Measurements from ENCODE around the gene SPI1. TPM values are rescaled to one million over a fixed set of nuclear protein-coding genes. Genes with fewer than 3 reads are reported as not detected.

Gene SPI1
- total and polyA plus RNA-seq, 9 donors = 3.6 to 8.2 (median 5.9) TPM

- 81% methylated on average over 22 of the region's 29 CpGs for WGBS (ENCODE audit: insufficient coverage)
- Histone ChIP-seq H3K27me3 (ENCODE audit: control insufficient read depth, insufficient read depth, low read length) (no peaks in the 10 kb centered on the region), H3K9me3 (replicated peaks; ENCODE audit: control insufficient read depth, low read depth, low read length) (no peaks in the 10 kb centered on the region), H3K4me3 (ENCODE audit: low read length) (no peak overlapping the region), H3K36me3 (ENCODE audit: control insufficient read depth, insufficient read depth, low read length) (no peaks in the 10 kb centered on the region), H3K4me1 (ENCODE audit: control insufficient read depth, insufficient read depth, low read length) (peaks cover 5% of the 10 kb centered on the region), H3K27ac (ENCODE audit: low read length) (no peak overlapping the region)
- no peak for DNase-seq
Observed at GRCh38 chr11:47351156-47352126, 26.9 kb downstream of the SPI1 start.

DNA sequence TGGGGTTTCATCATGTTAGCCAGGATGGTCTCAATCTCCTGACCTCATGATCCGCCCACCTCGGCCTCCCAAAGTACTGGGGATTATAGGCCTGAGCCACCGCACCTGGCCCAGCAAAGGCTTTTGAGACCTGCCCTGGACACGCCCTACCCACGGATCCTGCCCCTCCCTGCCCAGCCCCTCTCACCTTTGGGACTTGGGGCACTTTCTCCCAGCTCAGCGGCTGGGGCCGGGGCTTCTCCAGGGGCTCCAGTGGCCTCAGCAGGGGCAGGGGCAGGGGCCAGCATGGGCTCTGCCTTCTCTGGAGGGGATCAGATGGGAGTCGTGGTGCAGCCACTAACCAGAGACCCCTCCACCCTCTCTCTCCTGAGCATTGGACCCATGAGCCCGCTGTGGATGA is 28.0 kb downstream of the SPI1 start:
- H3K4me3 ChIP-seq (ENCODE audit: low read length) = no peak overlapping the region
- no peak overlapping the region for H3K27ac ChIP-seq (ENCODE audit: low read length)
- no peaks in the 10 kb centered on the region for H3K27me3 ChIP-seq (ENCODE audit: control insufficient read depth, insufficient read depth, low read length)
- no peak for DNase-seq
- no peaks in the 10 kb centered on the region for H3K36me3 ChIP-seq (ENCODE audit: control insufficient read depth, insufficient read depth, low read length)
- H3K4me1 ChIP-seq (ENCODE audit: control insufficient read depth, insufficient read depth, low read length) = peaks cover 3% of the 10 kb centered on the region
- WGBS (ENCODE audit: insufficient coverage) = 79% methylated on average over 7 of the region's 9 CpGs
- H3K9me3 ChIP-seq (replicated peaks; ENCODE audit: control insufficient read depth, low read depth, low read length) = no peaks in the 10 kb centered on the region

GRCh38 chr11:47349521-47350095 is 28.7 kb downstream of the SPI1 start:
- 88% methylated on average over 16 of the region's 23 CpGs for WGBS (ENCODE audit: insufficient coverage)
- no peaks in the 10 kb centered on the region for H3K9me3 ChIP-seq (replicated peaks; ENCODE audit: control insufficient read depth, low read depth, low read length)
- H3K36me3 ChIP-seq (ENCODE audit: control insufficient read depth, insufficient read depth, low read length) = no peaks in the 10 kb centered on the region
- H3K4me1 ChIP-seq (ENCODE audit: control insufficient read depth, insufficient read depth, low read length) = peaks cover 1% of the 10 kb centered on the region
- H3K4me3 ChIP-seq (ENCODE audit: low read length) = no peak overlapping the region
- H3K27me3 ChIP-seq (ENCODE audit: control insufficient read depth, insufficient read depth, low read length) = no peaks in the 10 kb centered on the region
- no peak for DNase-seq
- H3K27ac ChIP-seq (ENCODE audit: low read length) = no peak overlapping the region

DNA sequence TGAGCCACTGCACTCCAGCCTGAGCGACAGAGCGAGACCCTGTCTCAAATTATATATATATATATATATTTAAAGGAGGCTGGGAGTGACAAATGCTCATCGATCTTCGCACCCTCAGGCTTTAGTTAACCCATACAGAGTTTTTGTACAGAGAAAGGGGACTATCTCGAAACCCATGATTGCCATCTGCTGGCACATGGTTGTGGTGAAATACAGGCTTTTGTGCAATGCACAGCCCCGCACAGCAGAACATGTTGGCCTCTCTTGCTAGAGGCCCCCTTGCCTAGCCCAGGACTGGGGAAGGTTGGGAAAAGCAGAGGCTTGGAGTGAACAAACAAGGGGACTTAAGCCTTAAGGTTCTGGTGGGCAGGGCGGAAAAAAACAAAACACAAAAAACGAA is 29.5 kb downstream of the SPI1 start:
- H3K27ac ChIP-seq (ENCODE audit: low read length) = no peak overlapping the region
- H3K27me3 ChIP-seq (ENCODE audit: control insufficient read depth, insufficient read depth, low read length) = no peaks in the 10 kb centered on the region
- no peak for DNase-seq
- no peak overlapping the region for H3K4me3 ChIP-seq (ENCODE audit: low read length)
- no peaks in the 10 kb centered on the region for H3K9me3 ChIP-seq (replicated peaks; ENCODE audit: control insufficient read depth, low read depth, low read length)
- H3K36me3 ChIP-seq (ENCODE audit: control insufficient read depth, insufficient read depth, low read length) = no peaks in the 10 kb centered on the region
- no peaks in the 10 kb centered on the region for H3K4me1 ChIP-seq (ENCODE audit: control insufficient read depth, insufficient read depth, low read length)
- WGBS (ENCODE audit: insufficient coverage) = 58% methylated on average over 4 of the region's 8 CpGs

GRCh38 chr11:47348131-47348802 is 30.1 kb downstream of the SPI1 start:
- 73% methylated on average over 23 of the region's 24 CpGs for WGBS (ENCODE audit: insufficient coverage)
- Histone ChIP-seq H3K4me1 (ENCODE audit: control insufficient read depth, insufficient read depth, low read length) (no peaks in the 10 kb centered on the region), H3K4me3 (ENCODE audit: low read length) (no peak overlapping the region), H3K27ac (ENCODE audit: low read length) (no peak overlapping the region), H3K9me3 (replicated peaks; ENCODE audit: control insufficient read depth, low read depth, low read length) (no peaks in the 10 kb centered on the region), H3K27me3 (ENCODE audit: control insufficient read depth, insufficient read depth, low read length) (no peaks in the 10 kb centered on the region), H3K36me3 (ENCODE audit: control insufficient read depth, insufficient read depth, low read length) (no peaks in the 10 kb centered on the region)
- DNase-seq = no peak

DNA sequence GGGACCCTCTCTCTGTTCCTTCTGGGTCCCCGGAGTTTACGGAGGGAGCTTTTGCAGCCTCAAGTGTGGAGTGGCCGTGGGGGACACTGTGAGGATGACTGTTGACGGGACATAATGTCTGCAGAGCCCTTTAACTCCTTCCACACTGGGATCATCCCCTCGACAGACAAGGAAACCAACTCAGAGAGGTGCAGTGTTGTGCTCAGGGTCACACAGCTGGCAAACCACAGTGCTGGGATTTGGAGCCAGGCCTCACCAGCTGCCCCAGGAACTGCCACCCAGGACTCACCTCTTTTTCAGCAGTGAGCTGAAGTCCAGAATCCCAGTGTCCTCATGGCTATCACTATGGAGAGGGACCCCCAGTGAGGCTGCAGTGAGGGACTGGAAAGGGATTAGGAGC is 31.2 kb downstream of the SPI1 start:
- Histone ChIP-seq H3K36me3 (ENCODE audit: control insufficient read depth, insufficient read depth, low read length) (no peaks in the 10 kb centered on the region), H3K4me3 (ENCODE audit: low read length) (no peak overlapping the region), H3K27ac (ENCODE audit: low read length) (no peak overlapping the region), H3K9me3 (replicated peaks; ENCODE audit: control insufficient read depth, low read depth, low read length) (no peaks in the 10 kb centered on the region), H3K27me3 (ENCODE audit: control insufficient read depth, insufficient read depth, low read length) (no peaks in the 10 kb centered on the region), H3K4me1 (ENCODE audit: control insufficient read depth, insufficient read depth, low read length) (no peaks in the 10 kb centered on the region)
- no CpG with 5 or more reads among the region's 5 CpGs for WGBS (ENCODE audit: insufficient coverage)
- no peak for DNase-seq

DNA sequence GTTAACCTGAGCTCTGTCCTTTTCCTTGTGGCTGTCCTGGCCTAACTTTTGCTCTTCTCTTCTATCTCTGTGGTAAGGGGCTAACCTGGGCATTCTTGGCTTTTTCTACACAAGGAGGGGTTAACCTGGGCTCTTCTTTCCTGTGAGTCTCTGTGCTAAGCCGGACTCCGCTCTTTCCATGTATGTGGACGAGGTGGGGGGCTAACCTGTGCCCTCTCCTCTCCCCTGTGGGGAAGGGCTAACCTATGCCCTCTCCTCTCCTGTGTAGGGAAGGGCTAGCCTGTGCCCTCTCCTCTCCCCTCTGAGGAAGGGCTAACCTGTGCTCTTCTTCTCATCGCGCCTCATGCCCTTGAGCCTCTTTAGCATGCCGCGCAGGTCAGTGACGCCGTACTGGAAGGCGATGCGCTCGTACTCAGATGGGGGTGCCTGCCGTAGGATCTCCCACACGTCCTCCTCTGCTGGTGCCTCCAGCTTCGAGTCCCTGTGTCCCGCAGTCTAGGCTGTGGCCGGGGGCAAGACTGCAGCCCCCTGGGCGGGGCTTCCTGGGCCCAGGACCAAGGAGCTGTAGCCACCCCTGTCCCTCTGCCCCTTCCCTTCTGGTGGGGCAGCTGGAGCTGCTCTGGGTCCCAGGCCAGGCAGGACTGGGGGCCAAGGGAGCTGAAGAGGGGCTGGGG is 32.3 kb downstream of the SPI1 start:
- H3K27me3 ChIP-seq (ENCODE audit: control insufficient read depth, insufficient read depth, low read length) = no peaks in the 10 kb centered on the region
- DNase-seq = no peak
- H3K27ac ChIP-seq (ENCODE audit: low read length) = no peak overlapping the region
- WGBS (ENCODE audit: insufficient coverage) = 76% methylated on average over 14 of the region's 18 CpGs
- H3K4me3 ChIP-seq (ENCODE audit: low read length) = no peak overlapping the region
- H3K36me3 ChIP-seq (ENCODE audit: control insufficient read depth, insufficient read depth, low read length) = no peaks in the 10 kb centered on the region
- no peaks in the 10 kb centered on the region for H3K9me3 ChIP-seq (replicated peaks; ENCODE audit: control insufficient read depth, low read depth, low read length)
- H3K4me1 ChIP-seq (ENCODE audit: control insufficient read depth, insufficient read depth, low read length) = peaks cover 3% of the 10 kb centered on the region

- no peak for DNase-seq
- no peaks in the 10 kb centered on the region for H3K9me3 ChIP-seq (replicated peaks; ENCODE audit: control insufficient read depth, low read depth, low read length)
- no peaks in the 10 kb centered on the region for H3K36me3 ChIP-seq (ENCODE audit: control insufficient read depth, insufficient read depth, low read length)
- no peak overlapping the region for H3K4me3 ChIP-seq (ENCODE audit: low read length)
- H3K4me1 ChIP-seq (ENCODE audit: control insufficient read depth, insufficient read depth, low read length) = peaks cover 3% of the 10 kb centered on the region
- H3K27me3 ChIP-seq (ENCODE audit: control insufficient read depth, insufficient read depth, low read length) = no peaks in the 10 kb centered on the region
- WGBS (ENCODE audit: insufficient coverage) = 90% methylated on average over 10 of the region's 15 CpGs
- H3K27ac ChIP-seq (ENCODE audit: low read length) = no peak overlapping the region
Observed at GRCh38 chr11:47342854-47343253, 35.5 kb downstream of the SPI1 start.

DNA sequence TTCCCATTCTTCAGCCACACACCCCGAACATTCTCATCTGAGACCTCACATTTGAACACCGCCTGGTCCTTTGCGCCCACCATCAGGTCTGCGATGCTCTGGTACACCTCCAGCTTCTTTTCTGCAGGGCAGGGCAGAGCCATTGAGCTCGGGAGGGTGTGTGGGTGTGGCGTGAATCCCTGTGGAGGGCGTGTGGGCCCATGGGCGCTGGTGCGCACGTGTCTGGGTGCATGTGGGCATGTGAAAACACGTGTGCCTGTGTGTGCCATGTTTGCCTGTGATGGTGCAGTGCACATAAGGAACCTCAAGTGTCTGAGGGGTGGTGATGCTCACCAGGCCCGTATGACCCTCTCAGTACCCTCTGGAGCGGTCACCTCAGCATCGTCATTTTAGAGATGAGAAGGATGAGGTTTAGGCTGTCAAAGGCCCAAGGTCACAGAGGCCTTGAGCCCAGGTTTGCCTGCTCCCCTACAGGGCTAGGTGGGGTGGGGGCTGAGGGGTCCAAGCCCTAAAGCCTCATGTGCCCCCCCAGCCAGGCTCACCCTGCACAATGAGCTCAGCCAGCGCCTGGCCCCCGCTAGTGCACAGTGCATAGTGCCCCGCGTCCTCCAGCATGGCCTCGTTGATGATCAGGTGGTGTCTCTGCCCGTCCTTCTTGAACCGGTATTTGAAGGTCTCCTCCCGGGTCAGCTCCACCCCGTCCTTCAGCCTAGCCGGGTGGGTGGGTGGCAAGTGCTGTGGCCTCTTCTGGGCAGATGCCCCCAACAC is 36.1 kb downstream of the SPI1 start:
- 91% methylated on average over 21 of the region's 24 CpGs for WGBS (ENCODE audit: insufficient coverage)
- H3K27ac ChIP-seq (ENCODE audit: low read length) = no peak overlapping the region
- no peaks in the 10 kb centered on the region for H3K27me3 ChIP-seq (ENCODE audit: control insufficient read depth, insufficient read depth, low read length)
- H3K4me1 ChIP-seq (ENCODE audit: control insufficient read depth, insufficient read depth, low read length) = peaks cover 3% of the 10 kb centered on the region
- DNase-seq = no peak
- no peak overlapping the region for H3K4me3 ChIP-seq (ENCODE audit: low read length)
- H3K9me3 ChIP-seq (replicated peaks; ENCODE audit: control insufficient read depth, low read depth, low read length) = no peaks in the 10 kb centered on the region
- no peaks in the 10 kb centered on the region for H3K36me3 ChIP-seq (ENCODE audit: control insufficient read depth, insufficient read depth, low read length)
